SK-N-SH treated with all-trans-retinoic acid at 6 μM for 48 hours (cell line): Measurements from ENCODE around the gene MLLT6.

Source experiments
- ATAC-seq: fragments of 200-7000 bp; cut with Tn5 transposase; 3 replicates; pipeline ENCODE4 v1.9.1; 2020; ENCODE audit warnings: mild to moderate bottlenecking, moderate library complexity
- ARNTL ChIP-seq: fragments of 450-650 bp; formaldehyde crosslinking; IDR thresholded peaks from 2 replicates; pipeline ENCODE4 v1.5.0; 2020; ENCODE audit warnings: low read depth, mild to moderate bottlenecking, moderate library complexity, borderline replicate concordance
- BACH2 ChIP-seq: fragments of 250-450 bp; sonication (Bioruptor Pico); IDR thresholded peaks from 2 replicates; pipeline ENCODE4 v1.9.0; 2021; ENCODE audit warnings: mild to moderate bottlenecking, borderline replicate concordance
- CREB5 ChIP-seq: fragments of 250-450 bp; sonication (Bioruptor Pico); IDR thresholded peaks from 2 replicates; pipeline ENCODE4 v1.5.1; 2020; ENCODE audit warnings: low read depth, mild to moderate bottlenecking, moderate library complexity
- CSDC2 ChIP-seq: fragments of 250-450 bp; sonication (Bioruptor Pico); IDR thresholded peaks from 2 replicates; pipeline ENCODE4 v1.5.0; 2020; ENCODE audit warnings: mild to moderate bottlenecking, moderate library complexity
- CSRNP3 ChIP-seq: fragments of 250-450 bp; sonication (Bioruptor Pico); IDR thresholded peaks from 2 replicates; pipeline ENCODE4 v1.5.1; 2021; ENCODE audit warnings: mild to moderate bottlenecking, moderate library complexity
- ESRRG ChIP-seq: fragments of 250-450 bp; sonication (Bioruptor Pico); IDR thresholded peaks from 2 replicates; pipeline ENCODE4 v1.6.1; 2021; ENCODE audit warnings: mild to moderate bottlenecking
- GLIS3 ChIP-seq: fragments of 250-450 bp; sonication (Bioruptor Pico); IDR thresholded peaks from 2 replicates; pipeline ENCODE4 v1.5.0; 2020; ENCODE audit warnings: mild to moderate bottlenecking, moderate library complexity
- ISL1 ChIP-seq: fragments of 250-450 bp; sonication (Bioruptor Pico); IDR thresholded peaks from 2 replicates; pipeline ENCODE4 v2.1.2; 2022; ENCODE audit warnings: mild to moderate bottlenecking, moderate library complexity
- OSR1 ChIP-seq: fragments of 250-450 bp; sonication (Bioruptor Pico); IDR thresholded peaks from 2 replicates; pipeline ENCODE4 v1.8.0; 2022; ENCODE audit warnings: moderate library complexity, mild to moderate bottlenecking, inconsistent platforms
- PATZ1 ChIP-seq: fragments of 250-450 bp; sonication (Bioruptor Pico); IDR thresholded peaks from 2 replicates; pipeline ENCODE4 v1.8.0; 2020; ENCODE audit warnings: mild to moderate bottlenecking, moderate library complexity, borderline replicate concordance
- POU6F1 ChIP-seq: fragments of 250-450 bp; sonication (Bioruptor Pico); IDR thresholded peaks from 2 replicates; pipeline ENCODE4 v1.8.0; 2021; ENCODE audit warnings: low read depth, mild to moderate bottlenecking, moderate library complexity, borderline replicate concordance
- PPARA ChIP-seq: fragments of 250-450 bp; sonication (Bioruptor Pico); IDR thresholded peaks from 2 replicates; pipeline ENCODE4 v1.5.0; 2020; ENCODE audit warnings: mild to moderate bottlenecking, borderline replicate concordance
- SNAI2 ChIP-seq: fragments of 250-450 bp; sonication (Bioruptor Pico); IDR thresholded peaks from 2 replicates; pipeline ENCODE4 v1.5.0; 2020; ENCODE audit warnings: mild to moderate bottlenecking, moderate library complexity
- TOX ChIP-seq: fragments of 250-450 bp; sonication (Bioruptor Pico); IDR thresholded peaks from 2 replicates; pipeline ENCODE4 v1.8.0; 2021; ENCODE audit warnings: mild to moderate bottlenecking, moderate library complexity, borderline replicate concordance
- TSHZ2 ChIP-seq: fragments of 250-450 bp; sonication (Bioruptor Pico); IDR thresholded peaks from 2 replicates; pipeline ENCODE4 v1.5.0; 2020; ENCODE audit warnings: mild to moderate bottlenecking, moderate library complexity
- ZFP3 ChIP-seq: fragments of 250-450 bp; sonication (Bioruptor Pico); IDR thresholded peaks from 2 replicates; pipeline ENCODE4 v1.5.0; 2020; ENCODE audit warnings: mild to moderate bottlenecking, moderate library complexity
- ZFP30 ChIP-seq: fragments of 450-650 bp; formaldehyde crosslinking; IDR thresholded peaks from 2 replicates; pipeline ENCODE4 v1.5.0; 2022; ENCODE audit warnings: mild to moderate bottlenecking, moderate library complexity
- ZNF565 ChIP-seq: fragments of 450-650 bp; formaldehyde crosslinking; conservative IDR thresholded peaks from 2 replicates; pipeline ENCODE4 v1.5.0; 2020; ENCODE audit warnings: low read depth, mild to moderate bottlenecking, moderate library complexity
- ZNF70 ChIP-seq: fragments of 450-650 bp; formaldehyde crosslinking; IDR thresholded peaks from 2 replicates; pipeline ENCODE4 v1.5.0; 2020; ENCODE audit warnings: mild to moderate bottlenecking, moderate library complexity
- ZNF8 ChIP-seq: fragments of 450-650 bp; formaldehyde crosslinking; IDR thresholded peaks from 2 replicates; pipeline ENCODE4 v1.5.0; 2020; ENCODE audit warnings: mild to moderate bottlenecking, moderate library complexity

MLLT6 gene

GRCh38 chr17:38735161-38735997 is 30.3 kb downstream of the MLLT6 start:
- TF ChIP-seq ZFP3 (CRISPR knock-in tag) (no peak), CREB5 (CRISPR knock-in tag) (no peak), POU6F1 (CRISPR knock-in tag) (no peak), ZNF565 (no peak), OSR1 (no peak), TOX (no peak), ZNF70 (CRISPR knock-in tag) (no peak), TSHZ2 (CRISPR knock-in tag) (no peak), ISL1 (CRISPR knock-in tag) (no peak), PATZ1 (CRISPR knock-in tag) (no peak), GLIS3 (CRISPR knock-in tag) (no peak)
- peak; percentile 19 for ATAC-seq

- TF ChIP-seq ISL1 (CRISPR knock-in tag): no peak
- no peak for TF ChIP-seq OSR1
- no peak for TF ChIP-seq PPARA (CRISPR knock-in tag)
- no peak for TF ChIP-seq PATZ1 (CRISPR knock-in tag)
- TF ChIP-seq ESRRG (CRISPR knock-in tag): no peak
- TF ChIP-seq CSRNP3 (CRISPR knock-in tag): no peak
- TF ChIP-seq ZFP30 (CRISPR knock-in tag): no peak
- no peak for TF ChIP-seq BACH2
- no peak for TF ChIP-seq ARNTL (CRISPR knock-in tag)
- no peak for TF ChIP-seq ZNF565
- no peak for TF ChIP-seq CSDC2 (CRISPR knock-in tag)
- no peak for TF ChIP-seq ZNF8
- TF ChIP-seq POU6F1 (CRISPR knock-in tag): no peak
- no peak for TF ChIP-seq SNAI2 (CRISPR knock-in tag)
Observed at GRCh38 chr17:38738007-38738662, 33.1 kb downstream of the MLLT6 start.

More at GRCh38 chr17:38738007-38738662, 33.1 kb downstream of the MLLT6 start:
- ATAC-seq: no peak
